ENCODE measurements around the gene FCRL6.
A peak's percentile ranks its signal among the peaks of the same experiment; 100 is the strongest.

The FCRL6 gene

GRCh38 chr1:159802111-159802510 lies at the start of gene FCRL6:
Gene FCRL6 (plus strand): TSS chr1:159802360. CDS start chr1:159802425, 65 bp downstream.
- Histone ChIP-seq H3K9ac (ENCODE audit: low read depth in 1 of 2, low read length in 2 of 2) (no peak within 1 kb of the TSS), H3K36me3 (ENCODE audit: control insufficient read depth in 1 of 2, insufficient read depth in 2 of 2, low read length in 2 of 2) (no peaks in the 10 kb centered on the region), H3K9me3 (ENCODE audit: control insufficient read depth in 1 of 2, low read length in 2 of 2) (no peaks in the 10 kb centered on the region), H3K4me1 (ENCODE audit: control insufficient read depth in 1 of 2, insufficient read depth in 2 of 2, low read length in 2 of 2) (peaks cover 4 to 5% of the 10 kb centered on the region in 2 donors), H3K27me3 (ENCODE audit: control insufficient read depth in 1 of 2, insufficient read depth in 2 of 2, low read length in 2 of 2) (peaks cover 0 to 4% of the 10 kb centered on the region in 2 donors), H3K4me3 (ENCODE audit: low read depth in 1 of 2, low read length in 2 of 2) (no peak within 1 kb of the TSS), H3K27ac (ENCODE audit: low read depth, low read length) (no peak within 1 kb of the TSS)

- Histone ChIP-seq H3K4me1 (ENCODE audit: control insufficient read depth in 1 of 2, insufficient read depth in 2 of 2, low read length in 2 of 2) (peaks cover 4 to 43% of the 10 kb centered on the region in 2 donors), H3K4me3 (ENCODE audit: low read depth in 1 of 2, low read length in 2 of 2) (peak overlapping the region in 1 of 2 donors; percentile 27), H3K9ac (ENCODE audit: low read depth in 1 of 2, low read length in 2 of 2) (no peak overlapping the region), H3K36me3 (ENCODE audit: control insufficient read depth in 1 of 2, insufficient read depth in 2 of 2, low read length in 2 of 2) (no peaks in the 10 kb centered on the region), H3K27ac (ENCODE audit: low read depth, low read length) (no peak overlapping the region), H3K9me3 (ENCODE audit: control insufficient read depth in 1 of 2, low read length in 2 of 2) (no peaks in the 10 kb centered on the region), H3K27me3 (ENCODE audit: control insufficient read depth in 1 of 2, insufficient read depth in 2 of 2, low read length in 2 of 2) (no peaks in the 10 kb centered on the region)
Measured at GRCh38 chr1:159753386-159753785, 48.8 kb upstream of the FCRL6 start.

GRCh38 chr1:159755451-159756007 lies 46.6 kb upstream of the FCRL6 start:
- Histone ChIP-seq H3K27me3 (ENCODE audit: control insufficient read depth in 1 of 2, insufficient read depth in 2 of 2, low read length in 2 of 2) (no peaks in the 10 kb centered on the region), H3K9me3 (ENCODE audit: control insufficient read depth in 1 of 2, low read length in 2 of 2) (no peaks in the 10 kb centered on the region), H3K36me3 (ENCODE audit: control insufficient read depth in 1 of 2, insufficient read depth in 2 of 2, low read length in 2 of 2) (no peaks in the 10 kb centered on the region), H3K4me3 (ENCODE audit: low read depth in 1 of 2, low read length in 2 of 2) (no peak overlapping the region), H3K27ac (ENCODE audit: low read depth, low read length) (no peak overlapping the region), H3K4me1 (ENCODE audit: control insufficient read depth in 1 of 2, insufficient read depth in 2 of 2, low read length in 2 of 2) (peaks cover 4 to 43% of the 10 kb centered on the region in 2 donors), H3K9ac (ENCODE audit: low read depth in 1 of 2, low read length in 2 of 2) (no peak overlapping the region)

- Histone ChIP-seq H3K36me3 (ENCODE audit: control insufficient read depth in 1 of 2, insufficient read depth in 2 of 2, low read length in 2 of 2) (no peaks in the 10 kb centered on the region), H3K4me1 (ENCODE audit: control insufficient read depth in 1 of 2, insufficient read depth in 2 of 2, low read length in 2 of 2) (peaks cover 4 to 43% of the 10 kb centered on the region in 2 donors)
Measured at GRCh38 chr1:159756397-159756796, 45.8 kb upstream of the FCRL6 start.

GRCh38 chr1:159763686-159764085 lies 38.5 kb upstream of the FCRL6 start:
- Histone ChIP-seq H3K9me3 (ENCODE audit: control insufficient read depth in 1 of 2, low read length in 2 of 2) (no peaks in the 10 kb centered on the region), H3K4me3 (ENCODE audit: low read depth in 1 of 2, low read length in 2 of 2) (no peak overlapping the region), H3K27ac (ENCODE audit: low read depth, low read length) (no peak overlapping the region), H3K9ac (ENCODE audit: low read depth in 1 of 2, low read length in 2 of 2) (no peak overlapping the region), H3K4me1 (ENCODE audit: control insufficient read depth in 1 of 2, insufficient read depth in 2 of 2, low read length in 2 of 2) (no peaks in the 10 kb centered on the region), H3K27me3 (ENCODE audit: control insufficient read depth in 1 of 2, insufficient read depth in 2 of 2, low read length in 2 of 2) (no peaks in the 10 kb centered on the region), H3K36me3 (ENCODE audit: control insufficient read depth in 1 of 2, insufficient read depth in 2 of 2, low read length in 2 of 2) (no peaks in the 10 kb centered on the region)

More at GRCh38 chr1:159756397-159756796, 45.8 kb upstream of the FCRL6 start:
- Histone ChIP-seq H3K9me3 (ENCODE audit: control insufficient read depth in 1 of 2, low read length in 2 of 2) (no peaks in the 10 kb centered on the region), H3K9ac (ENCODE audit: low read depth in 1 of 2, low read length in 2 of 2) (no peak overlapping the region), H3K27me3 (ENCODE audit: control insufficient read depth in 1 of 2, insufficient read depth in 2 of 2, low read length in 2 of 2) (no peaks in the 10 kb centered on the region), H3K27ac (ENCODE audit: low read depth, low read length) (no peak overlapping the region), H3K4me3 (ENCODE audit: low read depth in 1 of 2, low read length in 2 of 2) (no peak overlapping the region)

- Histone ChIP-seq H3K9ac (ENCODE audit: low read depth in 1 of 2, low read length in 2 of 2) (no peak overlapping the region), H3K4me1 (ENCODE audit: control insufficient read depth in 1 of 2, insufficient read depth in 2 of 2, low read length in 2 of 2) (no peaks in the 10 kb centered on the region), H3K27me3 (ENCODE audit: control insufficient read depth in 1 of 2, insufficient read depth in 2 of 2, low read length in 2 of 2) (no peaks in the 10 kb centered on the region)
Measured at GRCh38 chr1:159765806-159766205, 36.4 kb upstream of the FCRL6 start.

GRCh38 chr1:159771127-159771895 lies 30.8 kb upstream of the FCRL6 start:
- no peaks in the 10 kb centered on the region for H3K9me3 ChIP-seq (ENCODE audit: control insufficient read depth in 1 of 2, low read length in 2 of 2)
- H3K4me3 ChIP-seq (ENCODE audit: low read depth in 1 of 2, low read length in 2 of 2): no peak overlapping the region
- H3K27me3 ChIP-seq (ENCODE audit: control insufficient read depth in 1 of 2, insufficient read depth in 2 of 2, low read length in 2 of 2): no peaks in the 10 kb centered on the region
- no peaks in the 10 kb centered on the region for H3K4me1 ChIP-seq (ENCODE audit: control insufficient read depth in 1 of 2, insufficient read depth in 2 of 2, low read length in 2 of 2)
- H3K27ac ChIP-seq (ENCODE audit: low read depth, low read length): no peak overlapping the region
- H3K36me3 ChIP-seq (ENCODE audit: control insufficient read depth in 1 of 2, insufficient read depth in 2 of 2, low read length in 2 of 2): no peaks in the 10 kb centered on the region
- no peak overlapping the region for H3K9ac ChIP-seq (ENCODE audit: low read depth in 1 of 2, low read length in 2 of 2)

More at GRCh38 chr1:159765806-159766205, 36.4 kb upstream of the FCRL6 start:
- Histone ChIP-seq H3K9me3 (ENCODE audit: control insufficient read depth in 1 of 2, low read length in 2 of 2) (no peaks in the 10 kb centered on the region), H3K4me3 (ENCODE audit: low read depth in 1 of 2, low read length in 2 of 2) (no peak overlapping the region), H3K27ac (ENCODE audit: low read depth, low read length) (no peak overlapping the region), H3K36me3 (ENCODE audit: control insufficient read depth in 1 of 2, insufficient read depth in 2 of 2, low read length in 2 of 2) (no peaks in the 10 kb centered on the region)

GRCh38 chr1:159774465-159774864 lies 27.7 kb upstream of the FCRL6 start:
- H3K27me3 ChIP-seq (ENCODE audit: control insufficient read depth in 1 of 2, insufficient read depth in 2 of 2, low read length in 2 of 2): no peaks in the 10 kb centered on the region

GRCh38 chr1:159775716-159776115 lies 26.4 kb upstream of the FCRL6 start:
- H3K36me3 ChIP-seq (ENCODE audit: control insufficient read depth in 1 of 2, insufficient read depth in 2 of 2, low read length in 2 of 2): no peaks in the 10 kb centered on the region
- H3K9ac ChIP-seq (ENCODE audit: low read depth in 1 of 2, low read length in 2 of 2): no peak overlapping the region
- H3K4me1 ChIP-seq (ENCODE audit: control insufficient read depth in 1 of 2, insufficient read depth in 2 of 2, low read length in 2 of 2): peaks cover 0 to 6% of the 10 kb centered on the region in 2 donors
- no peak overlapping the region for H3K27ac ChIP-seq (ENCODE audit: low read depth, low read length)
- H3K27me3 ChIP-seq (ENCODE audit: control insufficient read depth in 1 of 2, insufficient read depth in 2 of 2, low read length in 2 of 2): no peaks in the 10 kb centered on the region
- H3K9me3 ChIP-seq (ENCODE audit: control insufficient read depth in 1 of 2, low read length in 2 of 2): no peaks in the 10 kb centered on the region
- no peak overlapping the region for H3K4me3 ChIP-seq (ENCODE audit: low read depth in 1 of 2, low read length in 2 of 2)

More at GRCh38 chr1:159774465-159774864, 27.7 kb upstream of the FCRL6 start:
- H3K36me3 ChIP-seq (ENCODE audit: control insufficient read depth in 1 of 2, insufficient read depth in 2 of 2, low read length in 2 of 2): no peaks in the 10 kb centered on the region
- H3K9me3 ChIP-seq (ENCODE audit: control insufficient read depth in 1 of 2, low read length in 2 of 2): no peaks in the 10 kb centered on the region
- no peaks in the 10 kb centered on the region for H3K4me1 ChIP-seq (ENCODE audit: control insufficient read depth in 1 of 2, insufficient read depth in 2 of 2, low read length in 2 of 2)
- no peak overlapping the region for H3K9ac ChIP-seq (ENCODE audit: low read depth in 1 of 2, low read length in 2 of 2)
- no peak overlapping the region for H3K27ac ChIP-seq (ENCODE audit: low read depth, low read length)
- H3K4me3 ChIP-seq (ENCODE audit: low read depth in 1 of 2, low read length in 2 of 2): no peak overlapping the region

- no peaks in the 10 kb centered on the region for H3K27me3 ChIP-seq (ENCODE audit: control insufficient read depth in 1 of 2, insufficient read depth in 2 of 2, low read length in 2 of 2)
- H3K4me3 ChIP-seq (ENCODE audit: low read depth in 1 of 2, low read length in 2 of 2): no peak overlapping the region
- no peak overlapping the region for H3K27ac ChIP-seq (ENCODE audit: low read depth, low read length)
- no peaks in the 10 kb centered on the region for H3K9me3 ChIP-seq (ENCODE audit: control insufficient read depth in 1 of 2, low read length in 2 of 2)
- no peak overlapping the region for H3K9ac ChIP-seq (ENCODE audit: low read depth in 1 of 2, low read length in 2 of 2)
- H3K4me1 ChIP-seq (ENCODE audit: control insufficient read depth in 1 of 2, insufficient read depth in 2 of 2, low read length in 2 of 2): peaks cover 6 to 8% of the 10 kb centered on the region in 2 donors
- no peaks in the 10 kb centered on the region for H3K36me3 ChIP-seq (ENCODE audit: control insufficient read depth in 1 of 2, insufficient read depth in 2 of 2, low read length in 2 of 2)
Measured at GRCh38 chr1:159778266-159778665, 23.9 kb upstream of the FCRL6 start.

Data from duodenal mucosa (tissue), 2 donors.